PC-3 (cell line): ENCODE measurements around the gene EIPR1. TPM values are rescaled to one million over a fixed set of nuclear protein-coding genes. Genes with fewer than 3 reads are reported as not detected.

Experiments
- ATAC-seq: fragments of 200-7000 bp; cut with Tn5 transposase; 2 replicates; pipeline ENCODE4 v1.9.1; 2020; ENCODE audit warnings: mild to moderate bottlenecking, moderate library complexity
- BruUV-seq: library from RNA; stranded (reverse); fragments of 400-500 nt; replicated peaks from 2 replicates; lab custom pipeline; 2021; lab: Mats Ljungman, UMichigan
- CTCF ChIA-PET: fragments of 300-600 bp; sonication (Branson Sonifier 250); formaldehyde crosslinking; loops from one replicate; lab custom pipeline; 2022; ENCODE audit warnings: antibody characterized with exemption; lab: Charles Lee
- POLR2A ChIA-PET: fragments of 300-600 bp; sonication (Branson Sonifier 250); formaldehyde crosslinking; loops from one replicate; lab custom pipeline; 2022; ENCODE audit warnings: antibody characterized with exemption; ENCODE audit not compliant: unreplicated experiment; lab: Charles Lee
- DNase-seq: peaks from one replicate; pipeline ENCODE4 v3.0.0-alpha.2; 2015
- H2AFZ ChIP-seq: fragments of 300-600 bp; sonication (generic); 2 replicates; pipeline ENCODE4 v1.6.0; 2016; ENCODE audit warnings: antibody characterized with exemption, low read length
- H3F3A ChIP-seq: fragments of 300-600 bp; sonication (generic); one replicate; pipeline ENCODE4 v1.6.0; 2017; ENCODE audit warnings: antibody characterized with exemption, low read length, control low read depth, mild to moderate bottlenecking; ENCODE audit not compliant: unreplicated experiment
- H3K27ac ChIP-seq: fragments of 300-600 bp; sonication (generic); 2 replicates; pipeline ENCODE4 v1.5.1; 2016; ENCODE audit warnings: mild to moderate bottlenecking, low read length
- H3K27me3 ChIP-seq: fragments of 300-600 bp; sonication (generic); 2 replicates; pipeline ENCODE4 v1.6.1; 2016; ENCODE audit warnings: low read length, mixed read lengths
- H3K36me3 ChIP-seq: fragments of 300-600 bp; sonication (generic); 2 replicates; pipeline ENCODE4 v1.6.1; 2016; ENCODE audit warnings: low read depth, mixed run types, low read length, mixed read lengths
- H3K4me1 ChIP-seq: fragments of 300-600 bp; sonication (generic); 2 replicates; pipeline ENCODE4 v1.5.1; 2016; ENCODE audit warnings: low read length; ENCODE audit not compliant: insufficient read depth
- H3K4me2 ChIP-seq: fragments of 300-600 bp; sonication (generic); 2 replicates; pipeline ENCODE4 v1.6.0; 2016; ENCODE audit warnings: low read length
- H3K4me3 ChIP-seq: fragments of 300-600 bp; sonication (generic); 2 replicates; pipeline ENCODE4 v1.5.1; 2016; ENCODE audit warnings: mild to moderate bottlenecking, low read length, mixed read lengths
- H3K79me2 ChIP-seq: fragments of 300-600 bp; sonication (generic); 2 replicates; pipeline ENCODE4 v1.6.1; 2017; ENCODE audit warnings: low read length, mixed read lengths
- H3K9ac ChIP-seq: fragments of 300-600 bp; sonication (generic); 2 replicates; pipeline ENCODE4 v1.6.0; 2016; ENCODE audit warnings: mild to moderate bottlenecking, low read length
- H3K9me2 ChIP-seq: fragments of 300-600 bp; sonication (generic); replicated peaks from 2 replicates; pipeline ENCODE4 v1.6.1; 2016; ENCODE audit warnings: mixed run types, low read length, mixed read lengths
- H3K9me3 ChIP-seq: fragments of 300-600 bp; sonication (generic); 2 replicates; pipeline ENCODE4 v1.6.1; 2016; ENCODE audit warnings: low read length, mixed read lengths
- H4K20me1 ChIP-seq: fragments of 300-600 bp; sonication (generic); 2 replicates; pipeline ENCODE4 v1.6.1; 2016; ENCODE audit warnings: low read length, mixed read lengths
- EZH2 ChIP-seq: fragments of 300-600 bp; sonication (generic); IDR thresholded peaks from one replicate; pipeline ENCODE4 v1.6.1; 2017; ENCODE audit warnings: antibody characterized with exemption, mild to moderate bottlenecking, low read length; ENCODE audit not compliant: unreplicated experiment
- EZH2phosphoT487 ChIP-seq: fragments of 300-600 bp; sonication (generic); IDR thresholded peaks from 2 replicates; pipeline ENCODE4 v1.6.1; 2018; ENCODE audit warnings: mild to moderate bottlenecking, antibody characterized with exemption, low read length, borderline replicate concordance
- intact Hi-C: fragments of 100-400 bp; cut with micrococcal nuclease; formaldehyde crosslinking; loops from 2 replicates; pipeline ENCODE4 v1.9.0; 2023
- total RNA-seq: library from RNA; depleted of rRNA; stranded (reverse); fragments of >200 nt; gene quantifications from 2 replicates; pipeline ENCODE4 v1.2.3, GENCODE V29; 2014
- TF ChIP-seq, protein P1 (sequence below): fragments of 300-600 bp; sonication (generic); conservative IDR thresholded peaks from 2 replicates; pipeline ENCODE4 v1.5.1; 2017; ENCODE audit warnings: antibody characterized with exemption, low read depth, mild to moderate bottlenecking, low read length

EIPR1 gene
- total RNA-seq, 1 experiment from 2014 or later = 90.1 TPM

- DNase-seq (no peak), ATAC-seq (no peak)
- no TSS peak for BruUV-seq
- H3K9ac ChIP-seq = no peak overlapping the region
- no peak overlapping the region for H2AFZ ChIP-seq
- 0 out of 2 replicates have a peak, but pooled peaks cover 3% of the 10 kb centered on the region for H3K79me2 ChIP-seq
- H3K36me3 ChIP-seq = no peaks in the 10 kb centered on the region
- H3K4me1 ChIP-seq = no peaks in the 10 kb centered on the region
- H3K9me3 ChIP-seq = no peaks in the 10 kb centered on the region
- H3K4me2 ChIP-seq = no peak overlapping the region
- no peak overlapping the region for H3K27ac ChIP-seq
- H3K27me3 ChIP-seq = no peaks in the 10 kb centered on the region
- no peak overlapping the region for H3K4me3 ChIP-seq
- no peaks in the 10 kb centered on the region for H3F3A ChIP-seq
- CTCF ChIA-PET = no interaction called here
- no peaks in the 10 kb centered on the region for H3K9me2 ChIP-seq
- intact Hi-C loops = no loop called here
- TF ChIP-seq EZH2phosphoT487 = no peak
- TF ChIP-seq EZH2 = no peak
- TF ChIP-seq, protein P1, sequence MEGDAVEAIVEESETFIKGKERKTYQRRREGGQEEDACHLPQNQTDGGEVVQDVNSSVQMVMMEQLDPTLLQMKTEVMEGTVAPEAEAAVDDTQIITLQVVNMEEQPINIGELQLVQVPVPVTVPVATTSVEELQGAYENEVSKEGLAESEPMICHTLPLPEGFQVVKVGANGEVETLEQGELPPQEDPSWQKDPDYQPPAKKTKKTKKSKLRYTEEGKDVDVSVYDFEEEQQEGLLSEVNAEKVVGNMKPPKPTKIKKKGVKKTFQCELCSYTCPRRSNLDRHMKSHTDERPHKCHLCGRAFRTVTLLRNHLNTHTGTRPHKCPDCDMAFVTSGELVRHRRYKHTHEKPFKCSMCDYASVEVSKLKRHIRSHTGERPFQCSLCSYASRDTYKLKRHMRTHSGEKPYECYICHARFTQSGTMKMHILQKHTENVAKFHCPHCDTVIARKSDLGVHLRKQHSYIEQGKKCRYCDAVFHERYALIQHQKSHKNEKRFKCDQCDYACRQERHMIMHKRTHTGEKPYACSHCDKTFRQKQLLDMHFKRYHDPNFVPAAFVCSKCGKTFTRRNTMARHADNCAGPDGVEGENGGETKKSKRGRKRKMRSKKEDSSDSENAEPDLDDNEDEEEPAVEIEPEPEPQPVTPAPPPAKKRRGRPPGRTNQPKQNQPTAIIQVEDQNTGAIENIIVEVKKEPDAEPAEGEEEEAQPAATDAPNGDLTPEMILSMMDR = no peak
- POLR2A ChIA-PET = no interaction called here
- 0 out of 2 replicates have a peak, but pooled peaks cover 3% of the 10 kb centered on the region for H4K20me1 ChIP-seq
These were observed 88.1 kb downstream of the EIPR1 start for GRCh38 chr2:3289526-3289925.

GRCh38 chr2:3289171-3289515 is 88.5 kb downstream of the EIPR1 start:
- BruUV-seq = no TSS peak
- no peak overlapping the region for H3K4me2 ChIP-seq
- TF ChIP-seq, protein P1 = no peak
- TF ChIP-seq EZH2 (no peak), EZH2phosphoT487 (no peak)
- H3K4me1 ChIP-seq = no peaks in the 10 kb centered on the region
- intact Hi-C loops = no loop called here
- H3K4me3 ChIP-seq = no peak overlapping the region
- ATAC-seq = no peak
- POLR2A ChIA-PET = no interaction called here
- no peaks in the 10 kb centered on the region for H3F3A ChIP-seq
- H3K36me3 ChIP-seq = no peaks in the 10 kb centered on the region
- no peak overlapping the region for H3K27ac ChIP-seq
- no peaks in the 10 kb centered on the region for H3K9me3 ChIP-seq
- DNase-seq = no peak
- no peak overlapping the region for H3K9ac ChIP-seq
- H3K27me3 ChIP-seq = no peaks in the 10 kb centered on the region
- H4K20me1 ChIP-seq = 0 out of 2 replicates have a peak, but pooled peaks cover 3% of the 10 kb centered on the region
- H3K9me2 ChIP-seq = no peaks in the 10 kb centered on the region
- CTCF ChIA-PET = no interaction called here
- 0 out of 2 replicates have a peak, but pooled peaks cover 3% of the 10 kb centered on the region for H3K79me2 ChIP-seq
- H2AFZ ChIP-seq = no peak overlapping the region

GRCh38 chr2:3288470-3289170 is 89.0 kb downstream of the EIPR1 start:
- H3K4me3 ChIP-seq = no peak overlapping the region
- no peaks in the 10 kb centered on the region for H3K36me3 ChIP-seq
- no peak overlapping the region for H3K4me2 ChIP-seq
- TF ChIP-seq EZH2phosphoT487 (no peak), EZH2 (no peak)
- TF ChIP-seq, protein P1 = no peak
- ATAC-seq = no peak
- ChIA-PET POLR2A (no interaction called here), CTCF (no interaction called here)
- no peaks in the 10 kb centered on the region for H3K4me1 ChIP-seq
- no peak overlapping the region for H3K27ac ChIP-seq
- H3K79me2 ChIP-seq = 0 out of 2 replicates have a peak, but pooled peaks cover 3% of the 10 kb centered on the region
- DNase-seq = no peak
- no peaks in the 10 kb centered on the region for H3K27me3 ChIP-seq
- H4K20me1 ChIP-seq = 0 out of 2 replicates have a peak, but pooled peaks cover 1% of the 10 kb centered on the region
- no peaks in the 10 kb centered on the region for H3F3A ChIP-seq
- no peak overlapping the region for H3K9ac ChIP-seq
- H3K9me2 ChIP-seq = no peaks in the 10 kb centered on the region
- intact Hi-C loops = no loop called here
- no TSS peak for BruUV-seq
- H3K9me3 ChIP-seq = no peaks in the 10 kb centered on the region
- H2AFZ ChIP-seq = no peak overlapping the region
